Amygdala (tissue), 56 donors: ENCODE measurements around the gene ALOX12B.
"Not testable (repeated sequence)": the region's sequence is repeated elsewhere in the genome, so short reads cannot be mapped to it uniquely, and the experiment has no call there.

Experiments used
- DNase-seq, 56 donors: peaks; one replicate each; lab custom pipeline; 2025; lab: John Stamatoyannopoulos, UW

Gene ALOX12B

GRCh38 chr17:8048236-8048635, 39.3 kb downstream of the ALOX12B start:
- no peak for DNase-seq

GRCh38 chr17:8047769-8048110, 39.8 kb downstream of the ALOX12B start:
- no peak for DNase-seq

GRCh38 chr17:8046929-8047768, 40.4 kb downstream of the ALOX12B start:
- DNase-seq: no peak

- DNase-seq: no peak
Observed at GRCh38 chr17:8046306-8046928, 41.1 kb downstream of the ALOX12B start.

GRCh38 chr17:8044819-8045810, 42.4 kb downstream of the ALOX12B start:
- no peak for DNase-seq

DNA sequence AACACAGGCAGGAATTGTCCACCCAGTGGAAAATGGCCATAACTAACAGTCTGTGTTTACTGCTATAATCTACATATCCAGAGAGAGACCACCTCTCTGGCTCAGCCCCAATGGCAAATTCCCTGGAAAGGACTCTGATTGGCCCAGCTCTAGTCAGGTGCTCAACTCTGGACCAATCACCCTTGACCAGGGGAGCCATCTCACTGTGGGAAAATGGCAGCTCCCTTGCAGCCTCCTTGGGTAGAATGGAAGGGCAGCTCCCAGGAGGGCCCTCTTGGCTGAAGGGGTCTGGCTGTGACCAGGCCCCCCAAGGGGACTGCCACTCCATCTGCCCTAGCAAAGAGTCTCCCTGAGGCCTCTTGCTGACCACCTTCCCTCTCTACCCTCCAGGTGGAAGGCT, 45.5 kb downstream of the ALOX12B start:
- no peak for DNase-seq

DNA sequence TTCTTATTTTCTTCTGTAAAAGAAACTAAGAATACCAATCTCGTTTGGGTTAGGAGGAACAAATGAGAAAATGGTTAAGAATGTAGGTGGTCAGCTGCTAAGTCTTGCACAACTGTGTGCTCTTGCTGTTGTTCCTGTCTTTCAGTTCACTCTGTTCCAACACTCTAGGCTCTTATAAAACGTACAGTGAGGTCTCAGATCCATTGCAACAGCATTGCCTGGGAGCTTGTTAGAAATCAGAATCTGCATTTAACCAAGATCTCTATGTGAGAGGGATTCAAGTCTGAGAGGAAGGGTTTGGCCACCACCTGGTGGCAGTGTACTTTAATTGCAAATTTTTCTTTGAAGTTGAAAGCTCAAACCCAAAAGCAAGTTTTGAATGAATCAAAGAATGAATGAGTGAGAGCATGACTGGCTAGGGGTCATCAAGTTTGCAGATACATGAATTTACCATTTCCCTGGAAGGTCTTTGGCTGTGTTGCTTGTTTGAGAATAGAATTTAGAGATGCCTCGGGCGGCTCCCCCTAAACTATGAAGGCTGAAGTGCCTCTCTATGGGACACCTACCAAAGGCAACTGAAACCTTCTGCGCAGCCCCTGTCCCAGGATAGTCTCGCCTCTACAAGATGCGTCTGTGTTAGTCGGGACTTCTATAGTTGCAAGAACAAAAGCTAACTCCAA, 46.1 kb downstream of the ALOX12B start:
- peak in 6 of 56 donors; percentile 9 to 35 (median 18) for DNase-seq

- DNase-seq: no peak
Observed at GRCh38 chr17:8039611-8040168, 47.8 kb downstream of the ALOX12B start.

- no peak for DNase-seq
Observed at GRCh38 chr17:8038954-8039610, 48.4 kb downstream of the ALOX12B start, which contains the start of gene ALOX15B. TSS of gene ALOX15B (plus strand) at chr17:8039059. CDS start at chr17:8039156, 97 bp downstream.

DNA sequence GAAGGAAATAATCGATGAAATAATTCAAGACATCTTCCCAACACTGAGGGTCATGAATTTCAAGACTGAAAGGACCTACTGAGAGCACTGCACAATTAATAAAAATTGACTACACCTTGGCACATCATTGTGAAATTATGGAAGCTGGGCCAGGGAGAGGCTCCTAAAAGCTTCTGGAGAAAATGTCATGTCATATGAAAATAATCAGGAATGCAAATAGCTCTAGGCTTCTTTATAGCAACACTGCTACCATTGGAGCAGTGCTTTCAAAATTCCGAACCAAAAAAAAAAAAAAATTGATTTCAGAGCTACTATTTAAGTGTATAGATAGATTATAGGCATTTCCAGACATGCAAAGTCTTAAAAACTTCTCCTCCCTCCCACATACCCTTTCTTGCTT, 55.1 kb downstream of the ALOX12B start:
- DNase-seq: no peak

DNA sequence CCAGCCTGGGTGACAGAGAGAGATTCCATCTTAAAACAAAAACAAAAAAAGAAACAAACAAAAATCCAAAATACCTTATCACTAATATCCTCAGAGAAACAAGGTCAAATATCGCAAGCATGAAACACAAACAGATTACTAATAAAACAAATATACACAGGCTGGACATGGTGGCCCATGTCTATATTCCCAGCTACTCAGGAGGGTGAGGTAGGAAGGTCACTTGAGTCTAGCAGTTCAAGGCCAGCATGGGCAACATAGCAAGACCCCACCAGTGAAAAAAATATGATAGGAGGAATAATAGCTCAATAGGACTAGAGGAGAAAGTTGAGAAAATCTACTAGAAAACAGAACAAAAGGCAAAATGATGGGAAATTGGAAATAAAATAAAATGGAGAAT, 55.6 kb downstream of the ALOX12B start:
- DNase-seq: no peak

DNA sequence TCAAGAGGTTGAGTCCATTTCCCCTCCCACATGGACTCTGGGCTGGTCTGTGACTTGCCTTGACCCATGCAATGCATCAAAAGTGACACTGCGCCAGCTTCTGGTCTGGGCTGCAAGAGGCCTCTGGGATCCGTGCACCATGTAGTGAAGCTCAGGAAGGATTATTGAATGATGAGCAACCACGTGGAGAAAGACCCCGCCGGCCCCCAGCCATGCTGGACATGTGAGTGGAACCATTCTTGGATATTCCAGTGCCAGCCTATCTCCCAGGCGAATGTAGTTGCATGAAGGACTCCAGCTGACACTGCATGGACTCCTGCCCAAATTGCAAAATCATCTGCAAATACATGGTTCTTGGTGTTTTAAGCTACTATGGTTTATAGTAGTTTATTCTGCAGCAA, 56.3 kb downstream of the ALOX12B start:
- no peak for DNase-seq

DNA sequence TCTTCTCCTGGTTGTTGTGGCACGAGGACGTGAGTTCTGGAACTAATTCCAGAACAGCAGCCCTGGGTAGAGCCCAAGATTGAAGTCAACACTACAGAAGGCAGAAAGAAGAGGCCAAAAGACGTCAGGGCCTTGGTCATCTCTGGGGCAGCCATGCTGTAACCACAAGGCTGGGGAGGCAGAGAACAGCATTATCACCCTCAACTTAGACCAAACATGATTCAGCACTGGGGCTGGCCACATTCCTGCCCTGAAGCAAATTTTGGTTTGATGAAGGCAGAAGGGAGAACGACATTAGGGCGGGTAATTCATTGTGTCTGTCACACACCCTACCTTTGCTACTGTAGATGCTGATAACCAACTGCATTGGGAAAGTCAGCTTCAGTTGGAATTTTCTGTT, 58.4 kb downstream of the ALOX12B start:
- DNase-seq: no peak

GRCh38 chr17:8025176-8025911, 62.2 kb downstream of the ALOX12B start:
- no peak for DNase-seq

DNA sequence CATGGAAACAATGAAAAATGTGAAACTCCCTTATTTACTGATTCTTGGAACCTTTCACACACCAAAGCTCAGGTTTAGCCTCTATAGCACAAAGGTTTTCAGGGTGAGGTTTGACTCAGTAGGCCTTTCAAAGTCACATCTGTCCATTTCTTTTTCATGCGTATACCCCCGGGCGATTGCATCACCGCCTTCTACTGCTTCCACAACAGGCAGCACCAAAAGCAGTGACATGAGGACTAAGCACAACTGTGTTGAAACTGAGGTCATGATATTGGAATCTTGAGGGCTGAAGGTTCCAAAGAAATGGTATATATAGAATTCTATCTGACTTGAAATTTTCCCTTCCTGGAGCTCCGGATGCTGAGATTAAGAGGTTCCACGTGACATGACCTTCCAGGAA, 63.4 kb downstream of the ALOX12B start:
- DNase-seq: not testable (repeated sequence)
